ENCODE data around the gene PTPN2.

- TF ChIP-seq GATA3 (IDR thresholded peaks at IDR 0.05; ENCODE audit: low read depth, low read length) (no peak), GATA2 (IDR thresholded peaks at IDR 0.05; ENCODE audit: low read depth, low read length) (no peak)
These were observed 25.0 kb downstream of the PTPN2 start for GRCh38 chr18:12858991-12859390.
